Measurements from ENCODE around the gene IQGAP3.
"Not testable (repeated sequence)": the region's sequence is repeated elsewhere in the genome, so short reads cannot be mapped to it uniquely, and the experiment has no call there.

Gene IQGAP3, protein sequence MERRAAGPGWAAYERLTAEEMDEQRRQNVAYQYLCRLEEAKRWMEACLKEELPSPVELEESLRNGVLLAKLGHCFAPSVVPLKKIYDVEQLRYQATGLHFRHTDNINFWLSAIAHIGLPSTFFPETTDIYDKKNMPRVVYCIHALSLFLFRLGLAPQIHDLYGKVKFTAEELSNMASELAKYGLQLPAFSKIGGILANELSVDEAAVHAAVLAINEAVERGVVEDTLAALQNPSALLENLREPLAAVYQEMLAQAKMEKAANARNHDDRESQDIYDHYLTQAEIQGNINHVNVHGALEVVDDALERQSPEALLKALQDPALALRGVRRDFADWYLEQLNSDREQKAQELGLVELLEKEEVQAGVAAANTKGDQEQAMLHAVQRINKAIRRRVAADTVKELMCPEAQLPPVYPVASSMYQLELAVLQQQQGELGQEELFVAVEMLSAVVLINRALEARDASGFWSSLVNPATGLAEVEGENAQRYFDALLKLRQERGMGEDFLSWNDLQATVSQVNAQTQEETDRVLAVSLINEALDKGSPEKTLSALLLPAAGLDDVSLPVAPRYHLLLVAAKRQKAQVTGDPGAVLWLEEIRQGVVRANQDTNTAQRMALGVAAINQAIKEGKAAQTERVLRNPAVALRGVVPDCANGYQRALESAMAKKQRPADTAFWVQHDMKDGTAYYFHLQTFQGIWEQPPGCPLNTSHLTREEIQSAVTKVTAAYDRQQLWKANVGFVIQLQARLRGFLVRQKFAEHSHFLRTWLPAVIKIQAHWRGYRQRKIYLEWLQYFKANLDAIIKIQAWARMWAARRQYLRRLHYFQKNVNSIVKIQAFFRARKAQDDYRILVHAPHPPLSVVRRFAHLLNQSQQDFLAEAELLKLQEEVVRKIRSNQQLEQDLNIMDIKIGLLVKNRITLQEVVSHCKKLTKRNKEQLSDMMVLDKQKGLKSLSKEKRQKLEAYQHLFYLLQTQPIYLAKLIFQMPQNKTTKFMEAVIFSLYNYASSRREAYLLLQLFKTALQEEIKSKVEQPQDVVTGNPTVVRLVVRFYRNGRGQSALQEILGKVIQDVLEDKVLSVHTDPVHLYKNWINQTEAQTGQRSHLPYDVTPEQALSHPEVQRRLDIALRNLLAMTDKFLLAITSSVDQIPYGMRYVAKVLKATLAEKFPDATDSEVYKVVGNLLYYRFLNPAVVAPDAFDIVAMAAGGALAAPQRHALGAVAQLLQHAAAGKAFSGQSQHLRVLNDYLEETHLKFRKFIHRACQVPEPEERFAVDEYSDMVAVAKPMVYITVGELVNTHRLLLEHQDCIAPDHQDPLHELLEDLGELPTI (N-terminal part only)

DNA sequence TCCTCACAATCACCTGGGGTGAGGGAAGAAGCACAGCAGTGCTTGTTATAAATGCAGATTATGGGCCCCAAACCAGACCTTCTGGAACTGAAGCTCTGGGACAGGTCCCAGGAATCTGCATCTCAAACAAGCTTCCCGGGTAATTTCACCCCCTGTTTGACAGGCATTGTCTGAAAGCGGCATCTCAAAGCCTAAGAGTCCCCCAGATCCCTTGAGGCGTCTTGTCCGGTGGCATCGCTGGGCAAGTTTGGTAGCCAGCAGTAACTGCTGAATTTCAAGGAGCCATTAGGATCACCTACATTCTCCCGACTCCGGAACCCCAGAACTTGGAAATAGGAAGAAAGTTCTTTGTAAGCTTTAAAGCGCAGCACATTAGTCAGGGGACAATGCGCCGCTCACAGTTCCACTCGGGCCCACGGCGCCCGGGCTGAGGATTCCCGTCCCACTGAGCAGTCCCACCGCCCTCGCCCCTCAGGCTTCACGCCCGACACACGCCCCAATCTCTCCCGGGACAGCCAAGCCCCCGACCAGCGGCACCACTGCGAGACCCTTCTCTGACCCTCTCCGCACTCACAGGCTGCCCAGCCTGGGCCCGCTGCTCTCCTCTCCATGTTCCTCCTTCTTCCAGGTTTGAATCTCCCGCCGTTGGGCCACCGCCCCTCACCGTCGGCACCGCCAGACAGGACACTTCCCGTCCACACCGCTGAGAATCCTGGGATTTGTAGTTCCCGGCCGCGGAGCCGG lies at the start of gene IQGAP3:
Gene IQGAP3, minus strand, starts transcription at position 647 of the 744 bp plus-strand sequence. Its CDS starts 36 bp downstream, at position 611.
- Mint-ChIP-seq H3K27me3 (peaks cover 28% of the 10 kb centered on the region), H3K4me1 (peaks cover 12% of the 10 kb centered on the region), H3K36me3 (no peaks in the 10 kb centered on the region), H3K9me3 (no peaks in the 10 kb centered on the region), H3K4me3 (peak within 1 kb of the TSS; percentile 82), H3K27ac (peak within 1 kb of the TSS; percentile 28)
- ATAC-seq: peak; percentile 92

GRCh38 chr1:156619582-156619955 lies 47.2 kb upstream of the IQGAP3 start:
- ATAC-seq: no peak
- no peak overlapping the region for H3K27ac Mint-ChIP-seq
- H3K36me3 Mint-ChIP-seq: no peaks in the 10 kb centered on the region
- H3K9me3 Mint-ChIP-seq: no peaks in the 10 kb centered on the region
- H3K4me1 Mint-ChIP-seq: peaks cover 5% of the 10 kb centered on the region
- H3K27me3 Mint-ChIP-seq: peaks cover 62% of the 10 kb centered on the region
- H3K4me3 Mint-ChIP-seq: no peak overlapping the region

DNA sequence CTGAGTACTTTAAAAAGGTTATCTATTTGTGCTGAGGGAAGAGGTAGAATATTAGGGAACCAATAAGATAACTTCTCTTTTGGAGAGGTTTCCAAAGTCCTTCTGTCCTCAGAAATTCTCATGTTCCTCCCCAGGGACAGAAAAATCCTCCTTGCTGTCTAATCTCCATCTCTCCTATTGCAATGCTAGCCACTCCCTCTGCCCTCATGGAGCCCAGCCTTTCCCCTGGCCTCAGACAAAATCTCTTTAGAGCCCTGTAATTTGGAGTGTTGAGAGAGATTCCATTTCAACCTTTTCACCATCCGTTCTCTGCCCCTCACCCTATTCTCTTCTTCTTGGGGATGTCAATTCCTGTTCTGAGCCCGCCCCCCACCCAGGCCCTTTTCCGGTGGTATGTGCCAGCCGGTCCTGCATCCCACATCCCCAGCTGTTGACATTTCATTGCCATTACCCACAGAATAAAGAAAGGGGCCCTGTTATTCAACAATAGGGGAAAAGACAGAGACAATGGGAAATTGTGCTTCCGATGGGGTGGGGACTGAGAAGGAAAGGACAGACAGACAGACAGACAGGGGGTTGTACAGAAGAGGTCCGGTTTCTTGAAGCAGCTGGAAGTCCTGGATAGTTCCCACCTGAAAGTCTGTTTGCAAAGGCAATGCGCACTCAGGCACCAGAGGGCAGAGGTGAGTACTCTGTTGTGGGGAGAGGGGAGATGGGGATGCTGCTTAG lies 46.7 kb upstream of the IQGAP3 start, which contains the start of gene HAPLN2:
Gene HAPLN2, plus strand, starts transcription at position 563 of the 729 bp plus-strand sequence. CDS start 4,076 bp downstream, outside the sequence.
- H3K4me3 Mint-ChIP-seq: no peak within 1 kb of the TSS
- peaks cover under 1% of the 10 kb centered on the region for H3K4me1 Mint-ChIP-seq
- H3K27me3 Mint-ChIP-seq: peaks cover 57% of the 10 kb centered on the region
- H3K9me3 Mint-ChIP-seq: no peaks in the 10 kb centered on the region
- no peaks in the 10 kb centered on the region for H3K36me3 Mint-ChIP-seq
- ATAC-seq: no peak
- H3K27ac Mint-ChIP-seq: no peak within 1 kb of the TSS

- no peaks in the 10 kb centered on the region for H3K9me3 Mint-ChIP-seq
- peaks cover 48% of the 10 kb centered on the region for H3K27me3 Mint-ChIP-seq
- no peaks in the 10 kb centered on the region for H3K36me3 Mint-ChIP-seq
- ATAC-seq: no peak
- H3K27ac Mint-ChIP-seq: no peak overlapping the region
- no peak overlapping the region for H3K4me3 Mint-ChIP-seq
- no peaks in the 10 kb centered on the region for H3K4me1 Mint-ChIP-seq
Observed at GRCh38 chr1:156616463-156616862, 44.1 kb upstream of the IQGAP3 start.

GRCh38 chr1:156615946-156616345 lies 43.6 kb upstream of the IQGAP3 start:
- H3K27ac Mint-ChIP-seq: no peak overlapping the region
- no peaks in the 10 kb centered on the region for H3K36me3 Mint-ChIP-seq
- no peak overlapping the region for H3K4me3 Mint-ChIP-seq
- H3K27me3 Mint-ChIP-seq: peaks cover 48% of the 10 kb centered on the region
- no peaks in the 10 kb centered on the region for H3K9me3 Mint-ChIP-seq
- no peaks in the 10 kb centered on the region for H3K4me1 Mint-ChIP-seq
- ATAC-seq: no peak

GRCh38 chr1:156612666-156613065 lies 40.3 kb upstream of the IQGAP3 start:
- H3K9me3 Mint-ChIP-seq: no peaks in the 10 kb centered on the region
- no peak overlapping the region for H3K4me3 Mint-ChIP-seq
- no peak overlapping the region for H3K27ac Mint-ChIP-seq
- no peak for ATAC-seq
- H3K36me3 Mint-ChIP-seq: no peaks in the 10 kb centered on the region
- H3K27me3 Mint-ChIP-seq: peaks cover 40% of the 10 kb centered on the region
- peaks cover 16% of the 10 kb centered on the region for H3K4me1 Mint-ChIP-seq

DNA sequence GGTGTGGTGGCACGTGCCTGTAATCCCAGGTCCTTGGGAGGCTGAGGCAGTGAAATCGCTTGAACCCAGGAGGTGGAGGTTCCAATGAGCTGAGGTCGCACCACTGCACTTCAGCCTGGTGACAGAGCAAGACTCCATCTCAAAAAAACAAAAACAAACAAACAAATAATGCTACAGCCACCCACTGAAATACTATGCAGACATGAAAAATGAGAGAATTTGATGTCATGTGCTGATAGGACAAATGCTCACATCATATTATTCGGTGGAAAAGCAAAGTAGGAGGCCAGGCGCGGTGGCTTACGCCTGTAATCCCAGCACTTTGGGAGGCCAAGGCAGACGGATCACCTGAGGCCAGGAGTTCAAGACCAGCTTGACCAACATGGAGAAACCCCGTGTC lies 37.7 kb upstream of the IQGAP3 start:
- H3K4me3 Mint-ChIP-seq, H3K9me3 Mint-ChIP-seq, ATAC-seq, H3K27ac Mint-ChIP-seq, H3K36me3 Mint-ChIP-seq: not testable (repeated sequence)
- Mint-ChIP-seq H3K27me3 (peaks cover 27% of the 10 kb centered on the region), H3K4me1 (peaks cover 27% of the 10 kb centered on the region)

GRCh38 chr1:156608981-156609380 lies 36.6 kb upstream of the IQGAP3 start:
- H3K4me3 Mint-ChIP-seq: no peak overlapping the region
- peaks cover 27% of the 10 kb centered on the region for H3K27me3 Mint-ChIP-seq
- H3K27ac Mint-ChIP-seq: no peak overlapping the region
- peaks cover 27% of the 10 kb centered on the region for H3K4me1 Mint-ChIP-seq
- no peaks in the 10 kb centered on the region for H3K9me3 Mint-ChIP-seq
- peak; percentile 76 for ATAC-seq
- no peaks in the 10 kb centered on the region for H3K36me3 Mint-ChIP-seq

GRCh38 chr1:156608036-156608674 lies 35.8 kb upstream of the IQGAP3 start:
- Mint-ChIP-seq H3K36me3 (no peaks in the 10 kb centered on the region), H3K4me3 (no peak overlapping the region), H3K27me3 (peaks cover 25% of the 10 kb centered on the region), H3K9me3 (no peaks in the 10 kb centered on the region), H3K4me1 (peaks cover 27% of the 10 kb centered on the region), H3K27ac (no peak overlapping the region)
- peak; percentile 88 for ATAC-seq

DNA sequence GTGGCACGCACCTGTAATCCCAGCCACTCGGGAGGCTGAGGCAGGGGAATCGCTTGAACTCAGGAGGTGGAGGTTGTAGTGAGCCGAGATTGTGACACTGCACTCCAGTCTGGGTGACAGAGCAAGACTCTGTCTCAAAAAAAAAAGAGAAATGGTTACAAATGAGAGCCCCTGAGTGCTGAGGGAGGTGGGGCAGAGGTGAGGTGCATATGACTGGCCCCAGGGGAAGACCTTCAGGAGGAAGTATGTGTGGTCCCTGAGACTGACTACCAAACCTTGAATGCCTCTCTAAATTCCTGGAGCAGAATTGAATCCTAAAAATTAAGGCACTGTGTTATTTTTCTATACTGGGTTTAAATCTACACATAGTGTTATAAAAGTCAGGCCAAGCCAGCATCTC lies 35.0 kb upstream of the IQGAP3 start:
- H3K4me3 Mint-ChIP-seq, H3K9me3 Mint-ChIP-seq, H3K36me3 Mint-ChIP-seq: not testable (repeated sequence)
- Mint-ChIP-seq H3K27ac (peak overlapping the region; percentile 20), H3K4me1 (peaks cover 32% of the 10 kb centered on the region), H3K27me3 (peaks cover 17% of the 10 kb centered on the region)
- peak; percentile 86 for ATAC-seq

- no peak for ATAC-seq
- peak overlapping the region; percentile 91 for H3K27ac Mint-ChIP-seq
- H3K4me3 Mint-ChIP-seq: peak overlapping the region; percentile 23
- peaks cover 40% of the 10 kb centered on the region for H3K4me1 Mint-ChIP-seq
- no peaks in the 10 kb centered on the region for H3K27me3 Mint-ChIP-seq
- peaks cover 8% of the 10 kb centered on the region for H3K36me3 Mint-ChIP-seq
- H3K9me3 Mint-ChIP-seq: no peaks in the 10 kb centered on the region
Observed at GRCh38 chr1:156602557-156602993, 30.2 kb upstream of the IQGAP3 start.

- peak overlapping the region; percentile 91 for H3K27ac Mint-ChIP-seq
- H3K9me3 Mint-ChIP-seq: no peaks in the 10 kb centered on the region
- peaks cover 14% of the 10 kb centered on the region for H3K36me3 Mint-ChIP-seq
- H3K4me1 Mint-ChIP-seq: peaks cover 34% of the 10 kb centered on the region
- peak; percentile 70 for ATAC-seq
- H3K4me3 Mint-ChIP-seq: peak overlapping the region; percentile 97
- no peaks in the 10 kb centered on the region for H3K27me3 Mint-ChIP-seq
Observed at GRCh38 chr1:156601892-156602291, 29.5 kb upstream of the IQGAP3 start.

DNA sequence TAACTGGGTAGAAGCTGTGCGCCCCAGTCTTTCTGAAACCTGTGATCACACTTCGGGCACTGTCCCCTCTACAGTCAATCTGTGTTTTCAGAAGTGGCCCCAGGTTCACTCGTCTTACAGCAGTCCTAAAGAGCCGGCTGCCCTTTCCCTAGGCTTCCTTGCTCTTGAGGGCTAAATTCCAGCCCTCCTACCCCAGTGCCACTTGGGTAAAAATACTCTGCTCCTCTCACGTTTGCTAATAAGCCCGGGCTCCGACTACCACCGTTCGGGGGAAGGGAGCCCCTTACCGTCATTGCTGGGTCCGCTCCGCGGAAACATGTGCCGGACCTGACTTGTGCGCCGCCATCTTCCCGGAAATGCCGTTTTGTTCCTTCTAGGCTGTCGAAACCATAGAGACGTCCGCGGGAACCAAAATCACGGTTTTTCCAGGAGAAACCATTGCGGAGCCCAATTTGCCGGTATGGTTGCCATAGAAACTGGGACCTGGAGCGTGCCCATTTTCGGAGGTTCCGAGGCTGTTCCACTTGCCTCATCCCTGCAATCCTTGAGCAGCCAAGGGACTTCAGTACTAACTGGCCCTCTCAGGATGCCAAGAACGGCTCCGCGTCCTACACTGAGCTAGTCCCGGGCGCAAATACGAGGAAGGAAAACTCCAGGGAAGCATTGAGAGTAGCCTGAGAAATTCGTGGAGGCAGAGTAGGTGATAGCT lies 28.9 kb upstream of the IQGAP3 start, which contains the start of gene GPATCH4:
Gene GPATCH4, minus strand, starts transcription at position 358 of the 709 bp plus-strand sequence.
- no peaks in the 10 kb centered on the region for H3K9me3 Mint-ChIP-seq
- no peaks in the 10 kb centered on the region for H3K27me3 Mint-ChIP-seq
- H3K4me1 Mint-ChIP-seq: peaks cover 30% of the 10 kb centered on the region
- H3K36me3 Mint-ChIP-seq: peaks cover 20% of the 10 kb centered on the region
- peak within 1 kb of the TSS; percentile 97 for H3K4me3 Mint-ChIP-seq
- peak; percentile 84 for ATAC-seq
- H3K27ac Mint-ChIP-seq: peak within 1 kb of the TSS; percentile 91

All from stimulated activated memory B cell treated with anti-CD40 and anti-IgM and Interleukin-4, amounts not matched to agents 10 μg/mL and 1 μg/mL and 100 μg/mL, for 72 hours (primary cell).